Measurements from ENCODE around the gene REXO4. TPM values are rescaled to one million over a fixed set of nuclear protein-coding genes. Genes with fewer than 3 reads are reported as not detected.

REXO4 gene
- total RNA-seq, 1 donor from 2014 or later: 35.4 TPM

- no peak for DNase-seq (ENCODE audit: low read depth, low spot score)
- H3K36me3 Mint-ChIP-seq (ENCODE audit: low read depth): no peaks in the 10 kb centered on the region
- no peaks in the 10 kb centered on the region for H3K27me3 Mint-ChIP-seq (ENCODE audit: low read depth)
- H3K27ac Mint-ChIP-seq (ENCODE audit: unreplicated experiment): no peak overlapping the region
- TF ChIP-seq CTCF (conservative IDR thresholded peaks at IDR 0.05): no peak
- H3K4me1 Mint-ChIP-seq: peaks cover 21% of the 10 kb centered on the region
- H3K9me3 Mint-ChIP-seq: no peaks in the 10 kb centered on the region
- peak overlapping the region; percentile 95 for H3K4me3 Mint-ChIP-seq
Observed at GRCh38 chr9:133458643-133459312, 41.0 kb upstream of the REXO4 start.

GRCh38 chr9:133457748-133458147, 39.9 kb upstream of the REXO4 start:
- DNase-seq (ENCODE audit: low read depth, low spot score): no peak
- no peak overlapping the region for H3K27ac Mint-ChIP-seq (ENCODE audit: unreplicated experiment)

GRCh38 chr9:133457233-133457632, 39.4 kb upstream of the REXO4 start:
- no peak for DNase-seq (ENCODE audit: low read depth, low spot score)

More at GRCh38 chr9:133457748-133458147, 39.9 kb upstream of the REXO4 start:
- Mint-ChIP-seq H3K4me3 (no peak overlapping the region), H3K4me1 (peaks cover 21% of the 10 kb centered on the region), H3K9me3 (no peaks in the 10 kb centered on the region), H3K27me3 (ENCODE audit: low read depth) (no peaks in the 10 kb centered on the region), H3K36me3 (ENCODE audit: low read depth) (no peaks in the 10 kb centered on the region)
- TF ChIP-seq CTCF (conservative IDR thresholded peaks at IDR 0.05): no peak

GRCh38 chr9:133456409-133456808, 38.6 kb upstream of the REXO4 start:
- no peak for TF ChIP-seq CTCF (conservative IDR thresholded peaks at IDR 0.05)
- no peak for DNase-seq (ENCODE audit: low read depth, low spot score)
- Mint-ChIP-seq H3K27me3 (ENCODE audit: low read depth) (no peaks in the 10 kb centered on the region), H3K4me3 (no peak overlapping the region), H3K9me3 (no peaks in the 10 kb centered on the region), H3K27ac (ENCODE audit: unreplicated experiment) (no peak overlapping the region), H3K36me3 (ENCODE audit: low read depth) (no peaks in the 10 kb centered on the region), H3K4me1 (peaks cover 18% of the 10 kb centered on the region)

More at GRCh38 chr9:133457233-133457632, 39.4 kb upstream of the REXO4 start:
- H3K27me3 Mint-ChIP-seq (ENCODE audit: low read depth): no peaks in the 10 kb centered on the region
- no peak for TF ChIP-seq CTCF (conservative IDR thresholded peaks at IDR 0.05)
- no peak overlapping the region for H3K4me3 Mint-ChIP-seq
- H3K27ac Mint-ChIP-seq (ENCODE audit: unreplicated experiment): no peak overlapping the region
- no peaks in the 10 kb centered on the region for H3K9me3 Mint-ChIP-seq
- no peaks in the 10 kb centered on the region for H3K36me3 Mint-ChIP-seq (ENCODE audit: low read depth)
- H3K4me1 Mint-ChIP-seq: peaks cover 21% of the 10 kb centered on the region

- H3K9me3 Mint-ChIP-seq: no peaks in the 10 kb centered on the region
- no peak overlapping the region for H3K27ac Mint-ChIP-seq (ENCODE audit: unreplicated experiment)
- DNase-seq (ENCODE audit: low read depth, low spot score): no peak
- H3K4me1 Mint-ChIP-seq: peaks cover 13% of the 10 kb centered on the region
- TF ChIP-seq CTCF (conservative IDR thresholded peaks at IDR 0.05): no peak
- H3K36me3 Mint-ChIP-seq (ENCODE audit: low read depth): no peaks in the 10 kb centered on the region
- H3K4me3 Mint-ChIP-seq: no peak overlapping the region
- H3K27me3 Mint-ChIP-seq (ENCODE audit: low read depth): no peaks in the 10 kb centered on the region
Observed at GRCh38 chr9:133455936-133456335, 38.1 kb upstream of the REXO4 start.

Measured in neural crest cell (in vitro differentiated cells).